Motor neuron (in vitro differentiated cells): ENCODE data around the gene ZNF525. TPM values are rescaled to one million over a fixed set of nuclear protein-coding genes. Genes with fewer than 3 reads are reported as not detected.
"Not testable (repeated sequence)": the region's sequence is repeated elsewhere in the genome, so short reads cannot be mapped to it uniquely, and the experiment has no call there.

ENCODE experiments used
- ATAC-seq, 8 experiments: fragments of 200-7000 bp; cut with Tn5 transposase; replicated peaks in 6 of 8; 2 replicates each; pipeline ENCODE4 v1.8.0; 2021; ENCODE audit warnings: mild to moderate bottlenecking in 8 of 8, moderate library complexity in 8 of 8
- H3K27ac ChIP-seq, 2 donors: fragments of 250-450 bp; sonication (Bioruptor Pico); 2 replicates each; pipeline ENCODE4 v1.9.0; 2021; ENCODE audit warnings: antibody characterized with exemption in 2 of 2, mild to moderate bottlenecking in 2 of 2, moderate library complexity in 1 of 2
- H3K4me1 ChIP-seq, 2 donors: fragments of 250-450 bp; sonication (Bioruptor Pico); replicated peaks in 1 of 2; 2 replicates each; pipeline ENCODE4 v1.6.1; 2021; ENCODE audit warnings: antibody characterized with exemption in 2 of 2, mild to moderate bottlenecking in 2 of 2, moderate library complexity in 1 of 2
- H3K4me3 ChIP-seq, 5 donors: fragments of 250-450 bp; sonication (Bioruptor Pico); 2 replicates each; pipeline ENCODE4 v1.9.0; 2021; ENCODE audit warnings: antibody characterized with exemption in 5 of 5, mild to moderate bottlenecking in 5 of 5, moderate library complexity in 4 of 5
- WGBS, 10 experiments: fragments of 450-650 bp; shearing (Covaris generic); methylation state at CpG; one replicate each; pipeline ENCODE4 v1.0.0; 2022; 5-methylcytosine and 5-hydroxymethylcytosine counted together
- in situ Hi-C, 9 experiments: fragments of 400-800 bp; cut with MboI; loops; one replicate each; pipeline ENCODE4 v1.15.0; 2021; ENCODE audit warnings: low sequenced_read_pairs in 9 of 9, low pct_unique_long_range_greater_than_20kb in 2 of 9; ENCODE audit not compliant: unreplicated experiment in 9 of 9
- total RNA-seq, 8 experiments: library from RNA; unstranded; fragments of 300-600 nt; gene quantifications; 2 replicates each; pipeline versions ENCODE4 v1.2.3 to v1.2.4, GENCODE V29; 2022

The ZNF525 gene
- 1 to 10 TPM; 3.2 to 8.7 (median 6.0) TPM for total RNA-seq

DNA sequence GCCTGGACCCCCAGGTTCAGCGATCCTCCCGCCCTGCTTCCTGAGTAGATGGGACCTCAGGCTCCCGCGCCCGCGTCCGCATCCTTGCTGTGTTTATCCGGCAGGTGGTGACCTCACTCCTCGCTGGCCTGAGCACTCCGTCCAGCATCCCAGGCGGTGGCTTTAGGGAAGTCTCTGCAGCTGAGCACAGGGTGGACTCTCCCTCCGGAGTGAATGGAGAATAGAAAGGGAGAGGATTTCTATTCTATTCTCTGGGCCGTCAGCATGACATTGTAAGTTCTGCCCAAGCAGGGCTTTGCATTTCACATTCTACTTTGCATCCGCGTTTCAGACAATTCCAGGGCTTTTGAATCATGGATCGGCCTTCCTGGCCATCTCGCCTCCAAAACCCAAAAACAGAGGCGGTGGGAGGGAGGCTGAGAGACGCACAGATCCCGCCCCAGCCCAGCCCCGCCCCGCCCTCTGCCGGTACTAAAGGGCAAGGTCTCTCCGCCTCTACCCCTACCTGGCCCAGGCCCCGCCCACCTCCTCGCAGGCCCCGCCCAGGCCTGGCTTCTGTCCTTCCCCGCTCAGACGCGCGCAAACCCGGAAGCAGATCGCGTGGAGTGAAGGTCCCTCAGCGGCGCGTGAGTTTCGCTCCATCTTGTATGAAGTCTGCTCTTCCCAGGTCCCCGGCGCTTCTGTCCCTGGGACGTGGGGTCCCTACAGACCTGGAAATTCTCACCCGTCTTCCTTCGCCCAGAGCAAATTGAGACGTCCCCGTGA, at the start of gene ZNF525:
TSS of gene ZNF525 (plus strand) at position 572 of the 765 bp plus-strand sequence. CDS start 6,577 bp downstream, outside the sequence.
- in situ Hi-C loops, result no loop called here
- Histone ChIP-seq H3K4me3 (peak within 1 kb of the TSS; percentile 43 to 63 (median 48)), H3K27ac (peak within 1 kb of the TSS in 1 of 2 donors; percentile 11), H3K4me1 (peaks cover 5 to 6% of the 10 kb centered on the region in 2 donors)
- peak; percentile 94 to 99 (median 98) for ATAC-seq
- WGBS, 10 experiments, result 0 to 22% (median 2%) methylated on average over 1 to 17 of the region's 45 CpGs; no CpG with 5 or more reads in 1 of the 10 experiments

DNA sequence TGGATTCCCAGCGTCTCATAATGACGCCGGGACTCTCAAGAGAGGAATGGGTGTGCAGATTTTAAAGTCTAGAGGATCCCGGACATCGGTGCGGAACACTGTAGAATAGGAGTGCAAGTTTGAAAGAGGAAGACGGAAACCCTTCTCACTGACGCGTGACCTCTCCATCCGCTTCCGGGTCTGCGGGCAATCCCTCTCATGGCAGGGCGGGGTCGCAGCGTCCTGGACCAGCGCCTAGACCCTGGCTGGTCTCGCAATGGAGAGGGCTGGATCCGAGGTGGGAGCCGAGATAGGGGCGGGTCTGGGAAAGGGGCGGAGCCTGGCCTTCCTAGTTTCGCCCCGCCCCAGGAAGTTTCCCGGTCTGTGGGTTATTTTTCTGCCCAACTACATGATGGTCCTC, 36.5 kb upstream of the ZNF525 start:
- WGBS, 10 experiments, result 9 to 96% (median 83%) methylated on average over 2 to 18 of the region's 24 CpGs; no CpG with 5 or more reads in 1 of the 10 experiments
- Histone ChIP-seq H3K27ac (no peak overlapping the region), H3K4me1 (no peaks in the 10 kb centered on the region), H3K4me3 (no peak overlapping the region)
- in situ Hi-C loops, result no loop called here
- ATAC-seq, result no peak

DNA sequence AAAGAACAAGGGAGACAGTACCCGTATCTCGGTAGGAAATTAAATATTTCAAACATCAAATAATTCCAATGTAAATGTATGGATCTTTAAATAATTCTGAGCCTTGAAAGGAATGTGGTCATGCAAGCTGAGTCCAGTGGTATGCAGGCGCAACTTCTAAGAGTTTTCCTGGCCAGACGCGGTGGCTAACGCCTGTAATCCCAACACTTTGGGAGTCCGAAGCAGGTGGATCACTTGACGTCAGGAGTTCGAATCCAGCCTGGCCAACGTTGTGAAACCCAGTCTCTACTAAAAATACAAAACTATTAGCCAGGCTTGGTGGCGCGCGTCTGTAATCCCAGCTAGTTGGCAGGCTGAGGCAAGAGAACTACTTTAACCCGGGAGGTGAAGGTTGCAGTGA, 33.0 kb upstream of the ZNF525 start:
- peaks cover 2 to 5% of the 10 kb centered on the region in 2 donors for H3K4me1 ChIP-seq
- H3K27ac ChIP-seq, result no peak overlapping the region
- H3K4me3 ChIP-seq, result no peak overlapping the region
- ATAC-seq, result no peak
- in situ Hi-C loops, result no loop called here
- WGBS, 10 experiments, result 4 to 97% (median 91%) methylated on average over 2 to 14 of the region's 14 CpGs

- Histone ChIP-seq H3K4me1 (peaks cover 2 to 5% of the 10 kb centered on the region in 2 donors), H3K4me3 (peak overlapping the region; percentile 59 to 82 (median 71)), H3K27ac (peak overlapping the region; percentile 59 to 83)
- WGBS, 10 experiments, result 0 to 21% (median 3%) methylated on average over 3 to 12 of the region's 14 CpGs; no CpG with 5 or more reads in 2 of the 10 experiments
- ATAC-seq, result peak; percentile 47 to 83 (median 80)
- in situ Hi-C loops, result no loop called here
Observed at GRCh38 chr19:53333066-53333462, 32.4 kb upstream of the ZNF525 start.

DNA sequence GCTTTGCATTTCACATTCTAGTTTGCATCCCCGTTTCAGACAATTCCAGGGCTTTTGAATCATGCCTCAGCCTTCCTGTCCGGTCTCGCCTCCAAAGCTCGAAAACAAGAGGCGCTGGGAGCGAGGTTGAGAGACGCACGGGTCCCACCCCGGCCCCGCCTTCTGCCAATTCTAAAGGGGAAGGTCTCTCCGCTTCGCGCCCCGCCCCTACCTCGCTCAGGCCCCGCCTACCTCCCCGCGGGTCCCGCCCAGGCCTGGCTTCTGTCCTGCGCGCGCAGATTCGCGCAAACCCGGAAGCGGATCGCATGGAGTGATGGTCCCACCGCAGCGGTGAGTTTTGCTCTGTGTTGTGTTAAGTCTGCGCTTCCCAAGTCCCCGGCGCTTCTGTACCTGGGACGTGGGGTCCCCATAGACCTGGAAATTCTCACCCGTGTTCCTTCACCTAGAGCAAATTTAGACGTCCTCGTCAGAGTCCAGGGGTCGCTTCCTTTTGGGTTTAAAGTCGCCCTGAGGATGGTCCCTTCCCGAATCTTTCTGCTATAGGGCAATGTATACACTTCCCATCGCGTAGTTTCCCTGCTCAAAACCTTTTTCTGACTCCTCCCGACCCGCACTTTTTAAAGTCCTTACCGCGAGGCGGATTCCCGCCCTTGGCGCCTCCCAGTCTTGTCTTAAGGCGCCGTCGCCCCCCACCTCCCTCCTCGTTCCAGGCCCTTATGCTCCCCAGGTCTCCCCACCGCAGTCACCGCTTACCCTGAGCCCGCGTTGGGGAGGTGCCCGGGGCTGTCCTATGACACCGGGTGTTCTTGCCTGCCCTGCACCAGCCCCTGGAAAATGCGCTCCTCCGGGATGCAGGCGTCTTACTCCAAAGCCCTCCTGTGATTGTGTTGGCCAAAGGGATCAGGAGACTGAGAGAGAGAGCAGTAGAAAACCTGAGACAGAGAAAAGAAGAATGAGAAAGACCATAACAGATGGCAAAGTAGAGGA, 31.7 kb upstream of the ZNF525 start, which contains the start of gene ZNF845:
TSS of gene ZNF845 (plus strand) at position 287 of the 987 bp plus-strand sequence. CDS start 7,559 bp downstream, outside the sequence.
- Histone ChIP-seq H3K27ac (peak within 1 kb of the TSS; percentile 59 to 83), H3K4me3 (peak within 1 kb of the TSS; percentile 59 to 82 (median 71)), H3K4me1 (peaks cover 2 to 5% of the 10 kb centered on the region in 2 donors)
- ATAC-seq, result peak; percentile 94 to 98 (median 95)
- in situ Hi-C loops, result no loop called here
- 0 to 25% (median 0%) methylated on average over 1 to 22 of the region's 61 CpGs; no CpG with 5 or more reads in 1 of the 10 experiments for WGBS, 10 experiments

GRCh38 chr19:53344403-53344802, 21.1 kb upstream of the ZNF525 start:
- H3K27ac ChIP-seq, ATAC-seq, in situ Hi-C loops, H3K4me1 ChIP-seq, H3K4me3 ChIP-seq: not testable (repeated sequence)
- WGBS, 10 experiments, result 84 to 100% (median 99%) methylated on average over 1 to 4 of the region's 4 CpGs

DNA sequence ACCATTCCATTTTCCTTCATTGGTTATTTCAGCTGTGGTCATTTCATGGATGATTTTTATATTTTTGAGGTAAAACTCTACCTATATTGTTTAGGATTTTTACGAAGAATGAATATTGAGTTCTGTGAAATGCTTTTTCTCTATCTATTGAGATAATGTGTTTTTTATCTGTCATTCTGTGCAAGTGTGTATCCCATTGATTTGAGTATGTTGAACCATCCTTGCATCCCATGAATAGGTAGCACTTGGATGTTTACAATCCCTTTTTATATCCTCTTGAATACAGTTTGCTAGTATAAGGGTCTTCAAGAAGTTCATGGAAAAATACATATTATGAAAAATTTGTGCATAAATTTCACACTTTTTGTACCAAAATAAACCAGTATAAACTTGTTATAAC, 9.8 kb upstream of the ZNF525 start:
- WGBS, 10 experiments, result 86 to 100% (median 100%) methylated on average over 1 of the region's 1 CpG; no CpG with 5 or more reads in 1 of the 10 experiments
- no peak overlapping the region for H3K4me3 ChIP-seq
- H3K27ac ChIP-seq, result no peak overlapping the region
- ATAC-seq, result no peak
- H3K4me1 ChIP-seq, result no peaks in the 10 kb centered on the region
- in situ Hi-C loops, result no loop called here

GRCh38 chr19:53357821-53358581, 7.5 kb upstream of the ZNF525 start:
- no peak overlapping the region for H3K27ac ChIP-seq
- no peak for ATAC-seq
- H3K4me1 ChIP-seq, result no peaks in the 10 kb centered on the region
- in situ Hi-C loops, result no loop called here
- WGBS, 10 experiments, result 75 to 100% (median 85%) methylated on average over 1 to 17 of the region's 35 CpGs; no CpG with 5 or more reads in 1 of the 10 experiments
- no peak overlapping the region for H3K4me3 ChIP-seq

DNA sequence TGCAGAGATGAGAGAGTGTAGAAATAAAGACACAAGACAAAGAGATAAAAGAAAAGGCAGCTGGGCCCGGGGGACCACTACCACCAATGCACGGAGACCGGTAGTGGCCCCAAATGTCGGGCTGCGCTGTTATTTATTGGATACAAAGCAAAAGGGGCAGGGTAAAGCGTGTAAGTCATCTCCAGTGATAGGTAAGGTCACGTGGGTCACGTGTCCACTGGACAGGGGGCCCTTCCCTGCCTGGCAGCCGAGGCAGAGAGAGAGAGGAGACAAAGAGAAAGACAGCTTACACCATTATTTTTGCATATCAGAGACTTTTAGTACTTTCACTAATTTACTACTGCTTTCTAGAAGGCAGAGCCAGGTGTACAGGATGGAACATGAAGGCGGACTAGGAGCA, 5.4 kb upstream of the ZNF525 start:
- H3K27ac ChIP-seq, H3K4me3 ChIP-seq, ATAC-seq, in situ Hi-C loops, H3K4me1 ChIP-seq: not testable (repeated sequence)
- 80 to 89% (median 83%) methylated on average over 1 to 5 of the region's 10 CpGs; no CpG with 5 or more reads in 7 of the 10 experiments for WGBS, 10 experiments

- H3K27ac ChIP-seq, result no peak overlapping the region
- in situ Hi-C loops, result no loop called here
- peaks cover 5 to 6% of the 10 kb centered on the region in 2 donors for H3K4me1 ChIP-seq
- peak; percentile 41 to 66 (median 56) for ATAC-seq
- peak overlapping the region; percentile 43 to 63 (median 48) for H3K4me3 ChIP-seq
- 0 to 14% (median 0%) methylated on average over 1 to 9 of the region's 32 CpGs; no CpG with 5 or more reads in 4 of the 10 experiments for WGBS, 10 experiments
Observed at GRCh38 chr19:53365899-53366493, 491 bp downstream of the ZNF525 start.

- ATAC-seq, result no peak
- no peak overlapping the region for H3K4me3 ChIP-seq
- in situ Hi-C loops, result no loop called here
- no peak overlapping the region for H3K27ac ChIP-seq
- H3K4me1 ChIP-seq, result no peaks in the 10 kb centered on the region
- 43 to 100% (median 98%) methylated on average over 1 to 4 of the region's 4 CpGs; no CpG with 5 or more reads in 2 of the 10 experiments for WGBS, 10 experiments
Observed at GRCh38 chr19:53372196-53372595, 6.7 kb downstream of the ZNF525 start.

DNA sequence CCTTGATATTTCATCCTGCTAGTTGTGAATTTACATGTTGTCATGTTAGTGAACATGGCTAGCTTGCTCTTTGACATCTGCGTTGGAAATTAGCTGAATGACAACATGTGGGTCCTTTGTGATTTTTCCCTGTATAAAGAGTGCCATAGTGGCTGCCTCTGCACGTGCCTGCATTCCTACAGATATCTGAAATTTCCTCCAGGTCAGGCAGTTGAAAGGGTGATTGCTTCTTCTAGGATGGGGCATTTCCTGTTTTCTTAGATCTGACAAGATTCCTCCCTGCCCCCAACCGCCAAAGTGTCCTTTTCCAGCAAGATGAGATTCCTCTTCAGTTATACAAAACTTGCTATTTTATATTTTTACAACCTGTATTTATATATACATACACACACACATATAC, 8.8 kb downstream of the ZNF525 start:
- H3K4me1 ChIP-seq, result no peaks in the 10 kb centered on the region
- H3K27ac ChIP-seq, result no peak overlapping the region
- 31 to 100% (median 53%) methylated on average over 1 to 3 of the region's 3 CpGs; no CpG with 5 or more reads in 1 of the 10 experiments for WGBS, 10 experiments
- ATAC-seq, result no peak
- H3K4me3 ChIP-seq, result no peak overlapping the region
- in situ Hi-C loops, result no loop called here
